GM20431 (cell line): Measurements from ENCODE around the gene RMND5B.
"Not testable (repeated sequence)": the region's sequence is repeated elsewhere in the genome, so short reads cannot be mapped to it uniquely, and the experiment has no call there.

Experiments used
- in situ Hi-C: fragments of 300-500 bp; cut with MseI, MboI; formaldehyde crosslinking; loops from one replicate; pipeline ENCODE4 v1.15.0; 2020; ENCODE audit warnings: low sequenced_read_pairs; ENCODE audit not compliant: unreplicated experiment

Gene RMND5B

GRCh38 chr5:178196986-178197385 is 66.2 kb downstream of the RMND5B start:
- in situ Hi-C loops: no loop called here

DNA sequence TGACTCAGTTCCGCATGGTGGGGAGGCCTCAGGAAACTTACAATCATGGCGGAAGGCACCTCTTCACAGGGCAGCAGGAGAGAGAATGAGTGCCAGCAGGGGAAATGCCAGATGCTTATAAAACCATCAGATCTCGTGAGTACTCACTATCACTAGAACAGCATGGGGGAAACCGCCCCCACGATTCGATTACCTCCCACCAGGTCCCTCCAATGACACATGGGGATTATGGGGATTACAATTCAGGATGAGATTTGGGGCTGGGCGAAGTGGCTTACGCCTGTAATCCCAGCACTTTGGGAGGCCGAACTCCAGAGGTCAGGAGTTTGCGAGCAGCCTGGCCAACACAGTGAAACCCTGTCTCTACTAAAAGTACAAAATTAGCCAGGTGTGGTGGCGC is 67.3 kb downstream of the RMND5B start:
- in situ Hi-C loops: not testable (repeated sequence)

- in situ Hi-C loops: no loop called here
These were observed 67.9 kb downstream of the RMND5B start for GRCh38 chr5:178198706-178199105.

DNA sequence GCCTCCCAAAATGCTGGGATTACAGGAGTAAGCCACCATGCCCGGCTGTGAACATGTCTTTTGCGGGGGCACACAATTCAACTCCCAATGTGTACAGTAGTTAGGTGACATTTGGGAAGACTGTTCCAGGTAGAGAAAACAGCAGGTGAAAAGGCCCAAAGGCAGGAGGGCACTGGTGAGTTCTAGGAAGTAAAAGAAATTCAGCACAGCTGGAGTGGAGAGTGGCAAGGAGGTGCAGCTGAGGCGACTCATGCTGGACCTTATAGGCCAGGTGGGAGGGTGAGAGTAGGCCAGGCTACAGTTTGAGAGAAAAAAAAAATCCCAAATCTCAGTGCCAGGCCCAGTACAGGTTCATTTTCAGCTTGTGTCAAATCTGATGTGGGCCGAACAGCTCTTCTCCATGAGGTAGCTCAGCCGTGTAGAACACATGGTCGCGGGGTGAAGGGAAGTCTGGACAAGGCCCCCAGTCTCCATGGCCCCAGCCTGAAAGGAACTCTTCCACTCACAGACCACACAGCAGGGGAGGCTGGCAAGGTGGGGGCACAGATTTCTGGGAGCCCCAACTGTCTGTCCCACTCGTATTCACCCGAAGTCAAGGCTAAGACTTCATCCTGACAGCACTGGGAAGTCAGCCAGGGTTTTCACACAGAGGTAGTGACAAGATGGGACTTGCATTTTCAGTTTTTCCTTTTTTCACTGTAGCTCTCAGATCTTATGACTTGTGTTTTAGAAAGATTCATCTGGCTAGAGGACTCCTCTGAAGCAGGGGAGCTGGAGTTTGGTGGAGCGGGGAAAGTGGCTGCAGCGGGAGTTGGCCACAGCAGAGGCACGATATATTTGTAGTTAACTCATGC is 69.0 kb downstream of the RMND5B start:
- in situ Hi-C loops: no loop called here
